Measurements from ENCODE around the gene UBIAD1. TPM values are rescaled to one million over a fixed set of nuclear protein-coding genes. Genes with fewer than 3 reads are reported as not detected.

UBIAD1 gene
- total RNA-seq, 1 experiment from 2014 or later = 14.8 TPM

DNA sequence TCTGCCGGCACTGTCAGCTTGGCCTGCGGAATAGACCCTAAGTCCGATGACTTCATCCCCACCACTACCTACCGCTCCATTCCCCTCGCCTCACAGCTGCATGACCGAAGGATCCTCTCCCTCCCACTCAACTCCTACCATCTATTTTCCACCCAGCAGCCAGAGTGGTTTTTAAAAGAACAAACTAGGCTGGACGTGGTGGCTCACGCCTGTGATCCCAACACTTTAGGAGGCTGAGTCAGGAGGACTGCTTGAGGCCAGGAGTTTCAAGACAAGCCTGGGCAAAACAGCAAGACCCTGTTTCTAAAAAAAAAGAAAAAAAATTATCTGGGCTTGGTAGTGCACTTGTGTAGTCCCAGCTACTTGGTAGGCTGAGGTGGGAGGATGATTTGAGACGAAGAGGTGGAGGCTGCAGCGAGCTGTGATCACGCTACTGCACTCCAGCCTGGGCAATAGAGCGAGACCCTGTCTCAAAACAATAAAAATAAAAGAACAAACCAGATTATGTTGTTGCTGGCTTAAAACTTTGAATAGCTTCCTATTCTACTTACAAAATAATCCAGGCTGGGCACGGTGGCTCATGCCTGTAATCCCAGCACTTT, 59.0 kb downstream of the UBIAD1 start:
- Histone ChIP-seq H3K4me3 (ENCODE audit: low read length) (no peak overlapping the region), H3K9me2 (replicated peaks; ENCODE audit: low read length) (no peaks in the 10 kb centered on the region), H2AFZ (ENCODE audit: low read length) (no peak overlapping the region), H3F3A (ENCODE audit: low read length, unreplicated experiment) (no peaks in the 10 kb centered on the region), H3K9me3 (ENCODE audit: low read length) (no peaks in the 10 kb centered on the region), H3K9ac (ENCODE audit: low read length) (no peak overlapping the region), H4K20me1 (ENCODE audit: low read length) (no peaks in the 10 kb centered on the region), H3K4me1 (ENCODE audit: insufficient read depth, low read length) (0 out of 2 replicates have a peak, but pooled peaks cover 5% of the 10 kb centered on the region), H3K27ac (ENCODE audit: low read length) (no peak overlapping the region), H3K36me3 (ENCODE audit: low read depth, low read length) (no peaks in the 10 kb centered on the region), H3K4me2 (ENCODE audit: low read length) (no peak overlapping the region), H3K79me2 (ENCODE audit: low read length) (no peaks in the 10 kb centered on the region), H3K27me3 (ENCODE audit: low read length) (no peaks in the 10 kb centered on the region)
- intact Hi-C loops (cut with micrococcal nuclease) = no loop called here
- BruUV-seq (replicated peaks) = no TSS peak
- ChIA-PET CTCF (no interaction called here), POLR2A (ENCODE audit: unreplicated experiment) (no interaction called here)
- TF ChIP-seq EZH2 (IDR thresholded peaks at IDR 0.05; ENCODE audit: low read length, unreplicated experiment) (no peak), EZH2phosphoT487 (IDR thresholded peaks at IDR 0.05; ENCODE audit: borderline replicate concordance, low read length) (no peak)
- TF ChIP-seq, protein P1, sequence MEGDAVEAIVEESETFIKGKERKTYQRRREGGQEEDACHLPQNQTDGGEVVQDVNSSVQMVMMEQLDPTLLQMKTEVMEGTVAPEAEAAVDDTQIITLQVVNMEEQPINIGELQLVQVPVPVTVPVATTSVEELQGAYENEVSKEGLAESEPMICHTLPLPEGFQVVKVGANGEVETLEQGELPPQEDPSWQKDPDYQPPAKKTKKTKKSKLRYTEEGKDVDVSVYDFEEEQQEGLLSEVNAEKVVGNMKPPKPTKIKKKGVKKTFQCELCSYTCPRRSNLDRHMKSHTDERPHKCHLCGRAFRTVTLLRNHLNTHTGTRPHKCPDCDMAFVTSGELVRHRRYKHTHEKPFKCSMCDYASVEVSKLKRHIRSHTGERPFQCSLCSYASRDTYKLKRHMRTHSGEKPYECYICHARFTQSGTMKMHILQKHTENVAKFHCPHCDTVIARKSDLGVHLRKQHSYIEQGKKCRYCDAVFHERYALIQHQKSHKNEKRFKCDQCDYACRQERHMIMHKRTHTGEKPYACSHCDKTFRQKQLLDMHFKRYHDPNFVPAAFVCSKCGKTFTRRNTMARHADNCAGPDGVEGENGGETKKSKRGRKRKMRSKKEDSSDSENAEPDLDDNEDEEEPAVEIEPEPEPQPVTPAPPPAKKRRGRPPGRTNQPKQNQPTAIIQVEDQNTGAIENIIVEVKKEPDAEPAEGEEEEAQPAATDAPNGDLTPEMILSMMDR (conservative IDR thresholded peaks at IDR 0.05; ENCODE audit: low read depth, low read length) = no peak
- DNase-seq (no peak), ATAC-seq (no peak)

DNA sequence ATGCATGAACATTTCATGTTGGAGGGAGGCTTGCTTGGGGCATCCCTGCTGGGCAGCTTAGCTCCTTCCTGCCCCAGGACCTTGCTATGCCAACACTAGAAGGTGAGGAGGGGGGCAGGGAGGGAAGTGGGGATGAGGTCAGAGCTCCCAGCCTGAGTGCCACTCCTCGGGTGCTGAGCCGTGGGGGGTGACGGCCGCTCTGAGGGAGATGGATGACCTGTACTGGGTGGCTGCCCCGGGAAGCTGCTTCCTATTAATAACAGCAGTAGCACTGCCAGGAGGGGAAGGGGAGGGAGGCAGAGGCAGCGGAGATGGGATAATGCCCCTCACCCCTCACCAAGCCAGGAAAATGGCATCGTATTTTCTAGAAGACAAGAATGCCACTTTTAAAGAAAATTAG, 60.6 kb downstream of the UBIAD1 start:
- ATAC-seq (no peak), DNase-seq (no peak)
- Histone ChIP-seq H3K4me2 (ENCODE audit: low read length) (no peak overlapping the region), H3K9me2 (replicated peaks; ENCODE audit: low read length) (no peaks in the 10 kb centered on the region), H3K27me3 (ENCODE audit: low read length) (no peaks in the 10 kb centered on the region), H2AFZ (ENCODE audit: low read length) (no peak overlapping the region), H3K79me2 (ENCODE audit: low read length) (no peaks in the 10 kb centered on the region), H3K9ac (ENCODE audit: low read length) (no peak overlapping the region), H3K4me3 (ENCODE audit: low read length) (no peak overlapping the region), H3K4me1 (ENCODE audit: insufficient read depth, low read length) (0 out of 2 replicates have a peak, but pooled peaks cover 2% of the 10 kb centered on the region), H3F3A (ENCODE audit: low read length, unreplicated experiment) (no peaks in the 10 kb centered on the region), H4K20me1 (ENCODE audit: low read length) (no peaks in the 10 kb centered on the region), H3K36me3 (ENCODE audit: low read depth, low read length) (no peaks in the 10 kb centered on the region; the same call in 1 of the 2 replicates), H3K9me3 (ENCODE audit: low read length) (no peaks in the 10 kb centered on the region), H3K27ac (ENCODE audit: low read length) (no peak overlapping the region)
- TF ChIP-seq EZH2 (IDR thresholded peaks at IDR 0.05; ENCODE audit: low read length, unreplicated experiment) = no peak
- TF ChIP-seq, protein P1 (conservative IDR thresholded peaks at IDR 0.05; ENCODE audit: low read depth, low read length) = no peak
- no peak for TF ChIP-seq EZH2phosphoT487 (IDR thresholded peaks at IDR 0.05; ENCODE audit: borderline replicate concordance, low read length)
- CTCF ChIA-PET = no interaction called here
- no TSS peak for BruUV-seq (replicated peaks)
- POLR2A ChIA-PET (ENCODE audit: unreplicated experiment) = no interaction called here
- intact Hi-C loops (cut with micrococcal nuclease) = no loop called here

DNA sequence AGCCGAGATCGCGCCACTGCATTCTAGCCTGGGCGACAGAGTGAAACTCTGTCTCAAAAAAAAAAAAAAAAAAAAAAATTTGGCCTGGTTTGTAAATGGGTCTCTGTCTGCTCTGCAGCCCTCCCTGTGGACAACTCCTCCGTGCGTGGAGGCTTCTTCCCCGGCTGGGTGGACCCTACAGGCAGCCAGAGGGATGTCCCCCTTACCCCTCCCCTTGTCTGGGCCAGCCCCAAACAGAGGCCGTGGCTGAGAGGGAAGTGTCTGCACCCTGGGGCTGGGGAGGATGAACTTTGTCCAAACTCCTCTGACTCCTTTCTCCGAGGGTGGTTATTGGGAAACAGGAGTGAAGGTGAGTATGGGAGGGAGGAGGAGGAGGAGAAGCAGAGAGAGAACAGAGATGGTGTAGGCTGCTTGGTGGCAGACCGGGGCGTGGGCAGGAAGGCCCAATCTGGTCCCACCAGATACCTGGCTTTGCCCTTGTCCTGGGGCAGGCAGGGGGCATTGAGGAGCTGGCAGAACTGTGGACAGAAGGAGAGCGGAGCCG, 61.3 kb downstream of the UBIAD1 start:
- Histone ChIP-seq H3K9ac (ENCODE audit: low read length) (no peak overlapping the region), H3K27me3 (ENCODE audit: low read length) (no peaks in the 10 kb centered on the region), H3K79me2 (ENCODE audit: low read length) (no peaks in the 10 kb centered on the region), H3K4me2 (ENCODE audit: low read length) (no peak overlapping the region), H3K9me2 (replicated peaks; ENCODE audit: low read length) (no peaks in the 10 kb centered on the region), H3F3A (ENCODE audit: low read length, unreplicated experiment) (no peaks in the 10 kb centered on the region), H4K20me1 (ENCODE audit: low read length) (no peaks in the 10 kb centered on the region), H3K36me3 (ENCODE audit: low read depth, low read length) (no peaks in the 10 kb centered on the region; the same call in 1 of the 2 replicates), H3K4me1 (ENCODE audit: insufficient read depth, low read length) (no peaks in the 10 kb centered on the region), H3K27ac (ENCODE audit: low read length) (no peak overlapping the region), H3K4me3 (ENCODE audit: low read length) (no peak overlapping the region), H2AFZ (ENCODE audit: low read length) (no peak overlapping the region), H3K9me3 (ENCODE audit: low read length) (no peaks in the 10 kb centered on the region)
- CTCF ChIA-PET = no interaction called here
- intact Hi-C loops (cut with micrococcal nuclease) = no loop called here
- POLR2A ChIA-PET (ENCODE audit: unreplicated experiment) = no interaction called here
- DNase-seq = no peak
- BruUV-seq (replicated peaks) = no TSS peak
- ATAC-seq = no peak
- TF ChIP-seq EZH2phosphoT487 (IDR thresholded peaks at IDR 0.05; ENCODE audit: borderline replicate concordance, low read length) (no peak), EZH2 (IDR thresholded peaks at IDR 0.05; ENCODE audit: low read length, unreplicated experiment) (no peak)
- TF ChIP-seq, protein P1 (conservative IDR thresholded peaks at IDR 0.05; ENCODE audit: low read depth, low read length) = no peak
